Loucy (cell line): ENCODE measurements around the gene ANKRD10.
A peak's percentile ranks its signal among the peaks of the same experiment; 100 is the strongest.

Source experiments
- H2AFZ ChIP-seq: fragments of 200-600 bp; sonication (generic); 2 replicates; pipeline ENCODE4 v1.6.0; 2016; ENCODE audit warnings: antibody characterized with exemption, mild to moderate bottlenecking, low read length, moderate library complexity
- H3F3A ChIP-seq: fragments of 200-600 bp; 2 replicates; pipeline ENCODE4 v1.6.0; 2016; ENCODE audit warnings: antibody characterized with exemption, low read depth, mild to moderate bottlenecking
- H3K27me3 ChIP-seq: fragments of 200-600 bp; sonication (generic); 2 replicates; pipeline ENCODE4 v1.6.1; 2014; ENCODE audit warnings: low read length, mild to moderate bottlenecking; ENCODE audit not compliant: insufficient read depth, poor library complexity, severe bottlenecking
- H3K36me3 ChIP-seq: fragments of 200-600 bp; sonication (generic); 2 replicates; pipeline ENCODE4 v1.6.1; 2016; ENCODE audit warnings: low read length; ENCODE audit not compliant: insufficient read depth
- H3K4me1 ChIP-seq: fragments of 200-600 bp; sonication (generic); 2 replicates; pipeline ENCODE4 v1.5.1; 2014; ENCODE audit warnings: low read length, mild to moderate bottlenecking; ENCODE audit not compliant: insufficient read depth, poor library complexity, severe bottlenecking
- H3K4me2 ChIP-seq: fragments of 200-600 bp; sonication (generic); 2 replicates; pipeline ENCODE4 v1.6.0; 2014; ENCODE audit warnings: antibody characterized with exemption, low read length, low read depth, mild to moderate bottlenecking; ENCODE audit not compliant: poor library complexity, severe bottlenecking
- H3K4me3 ChIP-seq: fragments of 200-600 bp; sonication (generic); 2 replicates; pipeline ENCODE4 v1.5.1; 2014; ENCODE audit warnings: low read length, mild to moderate bottlenecking, mixed read lengths; ENCODE audit not compliant: poor library complexity, severe bottlenecking
- H3K79me2 ChIP-seq: fragments of 200-600 bp; sonication (generic); 2 replicates; pipeline ENCODE4 v1.6.1; 2014; ENCODE audit warnings: low read length; ENCODE audit not compliant: insufficient read depth
- H3K9ac ChIP-seq: fragments of 200-600 bp; sonication (generic); 2 replicates; pipeline ENCODE4 v1.6.0; 2014; ENCODE audit warnings: mild to moderate bottlenecking, low read depth, low read length, moderate library complexity; ENCODE audit not compliant: poor library complexity, severe bottlenecking
- H3K9me2 ChIP-seq: fragments of 200-600 bp; sonication (generic); replicated peaks from 2 replicates; pipeline ENCODE4 v1.6.1; 2016; ENCODE audit warnings: low read depth, low read length, mixed read lengths
- H3K9me3 ChIP-seq: fragments of 200-600 bp; sonication (generic); 2 replicates; pipeline ENCODE4 v1.6.1; 2014; ENCODE audit warnings: mild to moderate bottlenecking, antibody characterized with exemption, low read length, low read depth; ENCODE audit not compliant: insufficient read depth
- H4K20me1 ChIP-seq: fragments of 200-600 bp; sonication (generic); 2 replicates; pipeline ENCODE4 v1.6.0; 2014; ENCODE audit warnings: antibody characterized with exemption, low read length, mild to moderate bottlenecking; ENCODE audit not compliant: insufficient read depth, poor library complexity, severe bottlenecking
- EZH2phosphoT487 ChIP-seq: fragments of 200-600 bp; IDR thresholded peaks from 2 replicates; pipeline ENCODE4 v1.6.1; 2018; ENCODE audit warnings: antibody characterized with exemption, mild to moderate bottlenecking, moderate library complexity, borderline replicate concordance
- TF ChIP-seq, protein P1 (sequence below): fragments of 200-600 bp; sonication (generic); conservative IDR thresholded peaks from 2 replicates; pipeline ENCODE4 v1.5.1; 2014; ENCODE audit warnings: mild to moderate bottlenecking, antibody characterized with exemption, low read length

Gene ANKRD10

DNA sequence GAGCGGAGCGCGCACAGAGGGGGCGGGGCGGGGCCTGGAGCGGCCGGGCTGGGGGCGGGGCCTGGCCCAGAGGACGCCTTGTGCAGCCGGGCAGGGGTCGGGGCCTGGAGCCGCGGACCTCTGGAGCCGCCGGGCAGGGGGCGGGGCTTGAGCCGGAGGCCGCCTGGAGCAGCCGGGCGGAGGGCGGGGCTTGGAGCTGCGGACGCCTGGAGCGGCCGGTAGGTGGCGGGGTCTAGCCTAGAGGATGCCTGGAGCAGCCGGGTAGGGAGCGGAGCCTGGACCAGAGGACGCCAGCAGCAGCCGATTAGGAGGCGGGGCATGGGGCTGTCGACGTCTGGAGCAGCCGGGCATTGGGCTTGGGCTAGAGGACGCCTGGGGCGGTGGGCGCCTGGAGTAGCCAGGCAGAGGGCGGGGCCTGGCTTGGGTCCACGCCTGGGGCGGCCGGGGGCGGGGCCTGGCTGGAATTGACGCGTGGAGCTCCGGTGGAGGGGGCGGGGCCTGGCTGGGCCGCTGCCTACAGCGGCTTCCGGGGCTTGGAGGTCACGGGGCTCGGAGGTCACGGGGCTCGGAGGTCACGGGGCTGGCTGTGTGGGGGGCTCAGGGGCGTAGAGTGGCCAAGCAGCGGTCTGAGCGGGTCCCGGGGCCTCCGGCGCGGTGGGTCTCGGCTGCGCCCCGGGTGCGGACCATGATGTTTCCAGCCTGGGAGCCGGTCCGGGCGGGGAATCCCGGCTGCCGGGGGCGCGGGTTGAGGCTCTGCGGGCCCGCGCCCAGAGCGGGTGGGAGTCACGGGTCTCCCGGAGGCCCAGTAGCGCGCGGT, at the start of gene ANKRD10:
Gene ANKRD10 (minus strand): TSS at position 13 of the 817 bp plus-strand sequence. CDS start 135 bp downstream, outside the sequence.
- Histone ChIP-seq H3F3A (no peaks in the 10 kb centered on the region), H4K20me1 (peaks cover 43% of the 10 kb centered on the region), H3K9ac (peak within 1 kb of the TSS; percentile 97), H3K4me3 (peak within 1 kb of the TSS; percentile 78), H3K36me3 (peaks cover 4% of the 10 kb centered on the region; the same call in 1 of the 2 replicates), H3K4me1 (peaks cover 46% of the 10 kb centered on the region), H2AFZ (peak within 1 kb of the TSS; percentile 96), H3K79me2 (peaks cover 56% of the 10 kb centered on the region), H3K4me2 (peak within 1 kb of the TSS; percentile 90), H3K9me2 (no peaks in the 10 kb centered on the region), H3K9me3 (no peaks in the 10 kb centered on the region), H3K27me3 (peaks cover 3% of the 10 kb centered on the region)
- TF ChIP-seq EZH2phosphoT487, result no peak
- TF ChIP-seq, protein P1, sequence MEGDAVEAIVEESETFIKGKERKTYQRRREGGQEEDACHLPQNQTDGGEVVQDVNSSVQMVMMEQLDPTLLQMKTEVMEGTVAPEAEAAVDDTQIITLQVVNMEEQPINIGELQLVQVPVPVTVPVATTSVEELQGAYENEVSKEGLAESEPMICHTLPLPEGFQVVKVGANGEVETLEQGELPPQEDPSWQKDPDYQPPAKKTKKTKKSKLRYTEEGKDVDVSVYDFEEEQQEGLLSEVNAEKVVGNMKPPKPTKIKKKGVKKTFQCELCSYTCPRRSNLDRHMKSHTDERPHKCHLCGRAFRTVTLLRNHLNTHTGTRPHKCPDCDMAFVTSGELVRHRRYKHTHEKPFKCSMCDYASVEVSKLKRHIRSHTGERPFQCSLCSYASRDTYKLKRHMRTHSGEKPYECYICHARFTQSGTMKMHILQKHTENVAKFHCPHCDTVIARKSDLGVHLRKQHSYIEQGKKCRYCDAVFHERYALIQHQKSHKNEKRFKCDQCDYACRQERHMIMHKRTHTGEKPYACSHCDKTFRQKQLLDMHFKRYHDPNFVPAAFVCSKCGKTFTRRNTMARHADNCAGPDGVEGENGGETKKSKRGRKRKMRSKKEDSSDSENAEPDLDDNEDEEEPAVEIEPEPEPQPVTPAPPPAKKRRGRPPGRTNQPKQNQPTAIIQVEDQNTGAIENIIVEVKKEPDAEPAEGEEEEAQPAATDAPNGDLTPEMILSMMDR, result peak; percentile 67

DNA sequence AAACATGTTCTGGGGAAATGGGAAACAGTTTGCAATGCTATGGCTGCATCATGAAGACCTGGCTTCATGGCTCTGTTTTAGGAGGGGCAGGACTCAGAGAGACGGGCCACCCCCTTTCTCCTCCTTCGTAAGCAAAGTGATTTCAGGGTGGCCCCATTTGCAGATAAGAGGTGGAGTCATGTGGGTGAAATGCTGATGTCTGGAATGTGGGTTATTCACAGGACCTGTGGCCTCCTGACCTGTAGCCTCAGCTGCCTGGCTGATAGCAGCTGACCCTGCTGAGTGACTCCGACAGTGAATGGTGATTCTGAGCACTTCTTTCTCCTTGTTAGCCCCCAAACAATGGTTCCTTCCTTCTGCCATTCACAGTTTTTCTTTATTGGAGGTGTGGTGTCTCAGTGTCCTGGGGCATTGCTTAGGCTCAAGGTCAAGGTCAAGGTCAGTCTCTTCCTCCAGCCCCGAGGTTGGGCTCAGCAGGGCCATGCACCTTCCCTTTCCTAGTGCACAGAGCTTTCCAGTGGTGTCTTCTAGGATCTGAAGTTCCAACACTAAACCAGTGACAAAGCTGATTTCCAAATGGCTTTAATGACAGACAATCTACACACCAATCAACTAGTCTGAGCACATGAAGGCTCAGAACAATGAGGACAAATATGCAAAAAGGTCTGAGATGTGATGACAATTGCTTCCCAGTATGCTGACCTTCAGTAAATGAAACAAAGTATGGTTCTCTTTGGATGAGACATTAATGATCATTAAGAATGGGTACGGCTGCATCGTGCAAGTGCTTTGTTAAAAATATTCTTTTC, 49.6 kb upstream of the ANKRD10 start:
- Histone ChIP-seq H4K20me1 (no peaks in the 10 kb centered on the region), H3K36me3 (no peaks in the 10 kb centered on the region), H3K9me3 (peaks cover 16% of the 10 kb centered on the region; the same call in 1 of the 2 replicates), H3K4me2 (no peak overlapping the region), H3K9ac (no peak overlapping the region), H3K79me2 (no peaks in the 10 kb centered on the region), H2AFZ (no peak overlapping the region), H3F3A (no peaks in the 10 kb centered on the region), H3K4me1 (no peaks in the 10 kb centered on the region), H3K27me3 (no peaks in the 10 kb centered on the region), H3K4me3 (no peak overlapping the region), H3K9me2 (no peaks in the 10 kb centered on the region)
- no peak for TF ChIP-seq EZH2phosphoT487
- TF ChIP-seq, protein P1, result no peak

DNA sequence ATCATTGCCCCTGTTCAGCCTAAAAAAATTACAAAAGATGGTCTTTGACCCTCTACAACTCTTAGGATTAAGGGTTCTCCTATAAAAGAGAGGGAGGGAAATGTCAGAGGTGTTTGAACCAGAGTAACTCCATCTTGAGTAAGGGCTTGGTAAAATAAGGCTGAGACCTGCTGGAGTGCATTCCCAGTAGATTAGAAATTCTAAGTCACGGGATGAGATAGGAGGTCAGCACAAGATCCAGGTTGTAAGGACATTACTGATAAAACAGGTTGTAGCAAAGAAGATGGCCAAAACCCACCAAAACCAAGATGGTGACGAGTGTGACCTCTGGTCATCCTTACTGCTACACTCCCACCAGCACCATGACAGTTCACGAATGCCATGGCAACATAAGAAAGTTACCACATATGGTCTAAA, 48.7 kb upstream of the ANKRD10 start:
- no peaks in the 10 kb centered on the region for H4K20me1 ChIP-seq
- H3K9me3 ChIP-seq, result peaks cover 16% of the 10 kb centered on the region; the same call in 1 of the 2 replicates
- no peaks in the 10 kb centered on the region for H3K4me1 ChIP-seq
- no peaks in the 10 kb centered on the region for H3K79me2 ChIP-seq
- no peaks in the 10 kb centered on the region for H3F3A ChIP-seq
- H2AFZ ChIP-seq, result no peak overlapping the region
- no peaks in the 10 kb centered on the region for H3K27me3 ChIP-seq
- H3K36me3 ChIP-seq, result no peaks in the 10 kb centered on the region
- H3K9me2 ChIP-seq, result no peaks in the 10 kb centered on the region
- no peak overlapping the region for H3K9ac ChIP-seq
- no peak overlapping the region for H3K4me2 ChIP-seq
- H3K4me3 ChIP-seq, result no peak overlapping the region
- TF ChIP-seq, protein P1, result no peak
- no peak for TF ChIP-seq EZH2phosphoT487
